Stimulated activated CD8-positive, alpha-beta memory T cell treated with anti-CD3 and anti-CD28 coated beads, Interleukin-2, amount 100 ng/mL, for 1 hour (primary cell): Measurements from ENCODE around the gene NBPF1.
"Not testable (repeated sequence)": the region's sequence is repeated elsewhere in the genome, so short reads cannot be mapped to it uniquely, and the experiment has no call there.

Source experiments
- DNase-seq, 2 donors: peaks; one replicate each; pipeline ENCODE4 v3.0.0-alpha.2; 2020; ENCODE audit warnings: low read depth in 2 of 2

The NBPF1 gene

GRCh38 chr1:16545682-16546095, 67.7 kb downstream of the NBPF1 start:
- DNase-seq, result not testable (repeated sequence)

GRCh38 chr1:16540421-16540893, 72.9 kb downstream of the NBPF1 start:
- not testable (repeated sequence) for DNase-seq

- DNase-seq, result not testable (repeated sequence)
These were observed 75.8 kb downstream of the NBPF1 start for GRCh38 chr1:16537528-16537927.

GRCh38 chr1:16536796-16537195, 76.6 kb downstream of the NBPF1 start:
- not testable (repeated sequence) for DNase-seq

GRCh38 chr1:16535898-16536297, 77.5 kb downstream of the NBPF1 start:
- DNase-seq, result not testable (repeated sequence)

GRCh38 chr1:16535487-16535886, 77.9 kb downstream of the NBPF1 start:
- DNase-seq, result not testable (repeated sequence)

GRCh38 chr1:16534829-16535456, 78.4 kb downstream of the NBPF1 start:
- not testable (repeated sequence) for DNase-seq

GRCh38 chr1:16534239-16534828, 79.0 kb downstream of the NBPF1 start:
- not testable (repeated sequence) for DNase-seq

- DNase-seq, result not testable (repeated sequence)
These were observed 81.0 kb downstream of the NBPF1 start for GRCh38 chr1:16532235-16532991.

GRCh38 chr1:16528338-16528737, 85.0 kb downstream of the NBPF1 start:
- not testable (repeated sequence) for DNase-seq

GRCh38 chr1:16525769-16526168, 87.6 kb downstream of the NBPF1 start:
- not testable (repeated sequence) for DNase-seq

GRCh38 chr1:16521679-16522078, 91.7 kb downstream of the NBPF1 start:
- DNase-seq, result not testable (repeated sequence)

GRCh38 chr1:16521288-16521583, 92.1 kb downstream of the NBPF1 start:
- no peak for DNase-seq

GRCh38 chr1:16520435-16521287, 92.7 kb downstream of the NBPF1 start:
- not testable (repeated sequence) for DNase-seq

- not testable (repeated sequence) for DNase-seq
These were observed 94.0 kb downstream of the NBPF1 start for GRCh38 chr1:16519255-16519951.

- DNase-seq, result not testable (repeated sequence)
These were observed 94.5 kb downstream of the NBPF1 start for GRCh38 chr1:16518913-16519254.

GRCh38 chr1:16516694-16517410, 96.5 kb downstream of the NBPF1 start:
- DNase-seq, result not testable (repeated sequence)

GRCh38 chr1:16514107-16515055, 99.0 kb downstream of the NBPF1 start, which contains the start of gene RNU1-1:
Gene RNU1-1, minus strand, starts transcription at chr1:16514285.
- peak; percentile 50 to 54 for DNase-seq

GRCh38 chr1:16513412-16514106, 99.8 kb downstream of the NBPF1 start:
- not testable (repeated sequence) for DNase-seq
